ENCODE results near the gene TNRC18.
"Not testable (repeated sequence)": the region's sequence is repeated elsewhere in the genome, so short reads cannot be mapped to it uniquely, and the experiment has no call there.

TNRC18 gene

DNA sequence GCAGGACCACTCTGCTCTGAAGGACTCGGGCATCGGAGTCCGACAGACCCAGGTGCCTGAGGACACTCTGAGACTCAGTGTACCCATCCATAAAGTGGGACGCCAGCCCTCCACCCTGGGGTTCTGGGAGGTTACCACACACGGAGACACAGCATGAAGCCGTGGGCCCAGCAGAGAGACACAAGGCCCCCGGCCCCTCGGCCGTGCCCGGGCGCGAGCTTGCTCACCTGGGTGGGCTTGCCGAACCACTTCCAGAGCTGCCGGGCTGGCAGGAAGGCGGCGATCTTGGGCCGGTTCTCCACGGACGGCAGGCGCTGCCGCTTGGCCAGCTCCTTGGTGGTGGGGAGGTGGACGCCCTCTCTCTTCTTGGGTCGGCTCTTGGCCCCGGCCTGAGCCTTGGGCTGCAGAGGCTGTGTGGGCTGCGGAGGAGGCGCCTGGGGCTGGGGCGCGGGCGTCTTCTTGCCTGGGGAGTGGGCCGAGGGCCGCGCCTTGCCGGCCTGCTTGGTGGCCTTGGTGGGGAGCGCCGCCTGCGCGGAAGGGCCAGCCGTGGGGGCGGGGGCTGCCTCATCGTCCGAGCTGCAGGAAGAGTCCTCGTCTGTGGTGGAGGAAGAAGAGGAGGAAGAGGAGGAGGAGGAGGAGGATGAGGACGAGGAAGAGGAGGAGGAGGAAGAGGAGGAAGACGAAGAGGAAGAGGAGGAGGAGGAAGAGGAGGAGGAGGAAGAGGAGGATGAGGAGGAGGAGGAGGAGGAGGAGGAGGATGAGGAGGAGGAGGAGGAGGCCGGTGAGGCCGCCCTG lies 111.2 kb downstream of the TNRC18 start:
- DNase-seq = not testable (repeated sequence)

DNA sequence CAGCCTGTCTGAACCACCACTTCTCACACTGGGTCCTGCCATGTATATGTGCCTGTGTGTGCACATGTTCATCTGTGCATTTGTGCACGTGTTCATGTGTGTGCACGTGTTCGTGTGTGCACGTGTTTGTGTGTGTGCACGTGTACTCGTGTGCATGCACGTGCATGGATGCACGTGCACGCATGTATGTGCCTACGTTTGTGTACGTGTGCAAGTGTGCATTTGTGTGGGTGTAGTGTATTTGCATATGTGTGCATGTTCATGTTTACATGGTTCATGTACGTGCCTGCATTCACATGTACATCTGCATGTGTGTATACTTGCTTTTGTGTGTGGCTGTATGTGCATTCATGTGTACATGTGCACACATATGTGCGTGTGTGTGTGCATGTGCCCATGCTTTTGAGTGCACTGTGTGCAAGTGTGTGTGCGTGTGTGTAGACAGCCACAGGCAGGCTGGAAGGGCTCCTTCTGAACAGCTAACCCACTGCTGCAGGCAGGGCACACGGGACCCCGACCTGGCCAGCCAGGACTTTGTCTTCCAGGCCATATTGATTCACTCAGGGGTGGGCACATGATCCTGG lies 112.7 kb downstream of the TNRC18 start:
- no peak for DNase-seq

DNA sequence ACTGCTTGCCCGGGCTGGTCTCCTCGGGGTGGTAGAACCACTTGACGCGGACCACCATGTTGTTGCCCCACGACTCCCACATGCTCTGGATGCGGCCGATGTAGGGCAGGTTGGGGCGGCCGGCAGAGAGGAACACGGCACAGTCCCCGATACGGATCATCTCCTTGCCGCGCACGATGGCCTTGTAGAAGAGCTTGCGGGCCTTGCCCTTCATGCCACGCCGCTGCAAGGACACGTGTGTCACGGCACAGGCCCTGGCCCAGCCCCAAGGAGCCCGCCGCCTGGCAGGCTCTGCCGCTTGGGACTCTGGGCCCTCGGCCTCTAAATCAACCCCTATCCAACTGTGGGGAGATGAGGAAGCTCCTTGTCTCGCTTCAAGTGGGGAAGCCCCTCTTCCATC lies 114.5 kb downstream of the TNRC18 start:
- no peak for DNase-seq

GRCh38 chr7:5307221-5308142 lies 116.2 kb downstream of the TNRC18 start:
- DNase-seq = not testable (repeated sequence)

- DNase-seq = not testable (repeated sequence)
Observed at GRCh38 chr7:5305050-5305449, 118.6 kb downstream of the TNRC18 start.

DNA sequence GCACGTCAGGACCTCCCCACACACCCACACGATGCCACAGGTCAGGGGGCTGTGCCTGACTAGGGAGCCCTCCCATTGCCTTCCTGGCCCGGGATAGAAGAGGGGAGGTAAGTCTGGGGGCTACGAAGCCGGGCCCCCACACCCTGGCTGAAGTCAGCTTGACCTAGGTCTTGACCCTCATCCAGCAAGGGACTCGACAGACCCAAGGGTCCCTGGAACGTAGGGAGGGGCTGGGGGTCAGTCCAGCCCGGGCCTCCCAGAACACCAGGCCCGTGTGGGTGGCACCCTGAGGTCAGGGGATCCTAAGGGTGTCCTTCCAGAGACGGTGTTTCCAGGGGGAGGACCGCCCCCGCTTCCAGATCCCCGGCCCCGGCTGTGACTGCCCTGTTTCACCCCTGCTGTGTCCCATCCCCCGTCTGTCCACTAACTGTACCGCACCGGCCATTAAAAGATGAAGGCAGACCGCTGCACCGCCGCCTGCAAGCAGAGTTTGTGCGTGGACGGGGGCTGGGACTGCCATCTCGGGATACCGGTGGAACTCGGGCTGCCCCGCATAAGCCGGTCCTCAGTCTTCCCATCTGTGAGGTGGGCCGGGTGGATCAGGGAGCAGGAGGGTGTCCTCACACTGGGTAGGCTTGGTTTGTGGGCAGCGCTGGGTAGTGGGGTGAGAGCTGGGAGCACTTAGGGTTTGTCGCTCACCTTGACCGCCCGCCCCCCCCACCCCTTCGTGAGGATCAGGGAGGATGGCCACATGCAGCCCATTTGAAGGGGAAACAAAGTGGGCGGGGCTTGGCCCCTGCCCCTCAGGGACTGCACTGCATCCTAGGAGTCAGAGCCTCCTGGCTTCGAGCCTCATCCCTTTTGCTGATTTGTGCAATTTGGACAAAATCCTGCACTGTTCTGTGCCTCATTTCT lies 119.8 kb downstream of the TNRC18 start:
- no peak for DNase-seq

DNA sequence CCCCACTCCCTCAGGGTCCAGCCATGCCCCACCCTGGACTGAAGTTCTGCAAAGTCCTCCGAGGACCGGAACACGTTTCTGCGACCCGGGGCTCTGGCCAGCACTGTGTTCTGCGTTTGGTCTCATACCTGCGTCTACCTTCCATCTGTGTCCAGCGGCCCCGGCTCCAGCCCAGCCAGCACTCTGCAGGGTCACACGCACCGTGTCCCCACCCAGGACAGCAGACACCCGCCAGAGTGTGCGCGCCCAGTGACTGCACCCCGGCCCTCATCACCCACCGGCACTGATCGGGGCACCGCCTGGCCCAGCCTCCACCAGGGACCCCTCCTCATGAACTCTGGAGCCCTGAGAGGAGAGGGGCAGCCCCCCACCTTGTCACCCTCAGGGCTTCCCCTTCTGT lies 120.6 kb downstream of the TNRC18 start:
- DNase-seq = no peak

DNA sequence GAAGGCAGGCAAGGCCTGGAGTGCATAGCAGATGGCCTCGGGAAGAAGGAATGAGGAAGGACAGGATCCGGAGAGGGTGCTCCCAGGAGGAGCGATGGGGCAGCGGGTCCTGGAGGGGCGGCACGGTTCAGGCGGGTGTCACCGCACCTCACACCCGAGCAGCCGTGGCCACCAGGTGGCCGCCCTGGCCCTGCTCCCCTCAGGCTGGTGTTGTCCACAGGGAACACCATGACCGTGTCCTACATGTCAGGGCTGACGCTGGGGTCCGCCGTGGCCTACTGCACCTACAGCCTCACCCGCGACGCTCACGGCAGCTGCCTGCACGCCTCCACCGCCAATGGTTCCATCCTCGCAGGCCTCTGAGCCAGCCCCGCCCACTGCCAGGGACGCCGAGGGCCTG lies 121.1 kb downstream of the TNRC18 start:
- no peak for DNase-seq

- DNase-seq = no peak
Observed at GRCh38 chr7:5300366-5300765, 123.3 kb downstream of the TNRC18 start.

- peak; percentile 73 for DNase-seq
Observed at GRCh38 chr7:5296611-5297226, 126.9 kb downstream of the TNRC18 start.

DNA sequence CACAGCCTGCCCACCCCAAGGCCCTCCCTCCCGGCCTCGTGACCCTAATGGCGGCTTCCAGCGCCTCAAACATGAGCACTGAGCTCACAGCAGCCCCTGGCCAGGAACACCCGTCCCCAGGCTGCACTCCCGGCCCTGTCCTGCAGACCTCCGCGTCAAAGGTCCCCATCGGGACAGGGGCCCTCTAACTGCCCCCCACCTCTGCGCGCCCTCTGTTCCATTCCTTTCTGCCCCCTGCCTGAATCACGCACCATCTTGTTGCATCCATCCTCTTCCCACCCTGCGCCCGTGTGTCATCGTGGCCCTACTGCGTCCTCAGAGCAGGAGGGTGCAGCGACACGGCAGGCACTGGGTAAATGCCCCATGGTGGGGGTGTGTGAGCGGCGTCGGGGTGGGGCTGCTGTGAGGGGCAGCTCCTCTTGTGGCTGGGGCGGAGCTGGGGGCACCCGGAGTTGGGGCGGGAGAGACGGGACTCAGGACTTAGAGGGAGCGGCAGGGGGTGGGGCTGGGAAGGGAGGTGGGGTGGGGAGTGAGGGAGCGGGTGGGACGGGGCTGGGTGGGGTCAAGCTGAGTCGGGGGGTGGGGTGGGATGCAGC lies 127.5 kb downstream of the TNRC18 start:
- DNase-seq = peak; percentile 9

DNA sequence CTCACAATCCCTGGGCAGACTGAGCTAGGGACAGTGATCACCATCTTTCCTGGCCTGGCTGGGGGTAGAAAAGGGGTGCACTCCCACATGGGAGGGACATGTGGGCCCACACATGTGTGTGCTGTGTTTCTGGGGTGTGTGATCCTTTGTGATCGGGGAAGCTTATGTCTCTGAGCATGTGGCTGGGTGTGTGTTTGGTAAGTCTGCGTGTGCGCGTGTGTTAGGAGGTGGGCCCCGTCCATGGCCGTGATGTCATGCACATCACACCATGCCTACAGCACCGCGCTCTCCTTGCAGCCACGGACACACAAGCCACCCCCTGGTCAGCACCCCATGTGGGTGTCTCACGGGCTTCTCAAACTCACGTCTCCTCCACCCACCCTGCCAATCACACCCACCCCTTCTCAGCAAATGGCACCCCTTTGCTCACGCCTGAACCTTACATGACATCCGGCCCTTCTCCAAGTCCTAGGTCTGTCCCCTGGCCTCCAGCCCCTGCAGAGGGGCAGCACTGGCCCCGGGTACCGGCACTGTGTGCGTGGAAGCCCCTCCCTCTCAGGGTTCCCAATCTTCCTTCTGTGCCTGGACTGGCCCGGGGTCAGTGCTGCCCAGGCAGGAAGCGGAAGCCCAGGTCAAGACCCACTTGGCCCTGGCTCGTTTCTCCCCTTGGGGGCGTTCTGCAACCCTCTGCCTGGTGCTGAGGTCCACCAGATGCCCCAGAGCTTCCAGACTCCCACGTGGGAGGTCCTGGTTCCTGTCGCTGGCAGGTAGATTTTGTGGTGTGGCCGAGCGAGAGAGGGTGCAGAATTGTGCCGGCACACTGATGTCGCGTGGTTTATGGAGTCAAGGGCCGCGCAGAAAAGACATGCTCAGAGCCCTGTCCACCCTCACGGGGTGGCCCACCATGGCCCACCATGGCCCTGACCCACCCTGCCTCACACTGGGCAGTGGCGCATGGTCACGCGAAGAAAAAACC lies 128.3 kb downstream of the TNRC18 start:
- no peak for DNase-seq

- DNase-seq = no peak
Observed at GRCh38 chr7:5294169-5294987, 129.3 kb downstream of the TNRC18 start.

GRCh38 chr7:5291711-5292335 lies 131.8 kb downstream of the TNRC18 start:
- DNase-seq = not testable (repeated sequence)

DNA sequence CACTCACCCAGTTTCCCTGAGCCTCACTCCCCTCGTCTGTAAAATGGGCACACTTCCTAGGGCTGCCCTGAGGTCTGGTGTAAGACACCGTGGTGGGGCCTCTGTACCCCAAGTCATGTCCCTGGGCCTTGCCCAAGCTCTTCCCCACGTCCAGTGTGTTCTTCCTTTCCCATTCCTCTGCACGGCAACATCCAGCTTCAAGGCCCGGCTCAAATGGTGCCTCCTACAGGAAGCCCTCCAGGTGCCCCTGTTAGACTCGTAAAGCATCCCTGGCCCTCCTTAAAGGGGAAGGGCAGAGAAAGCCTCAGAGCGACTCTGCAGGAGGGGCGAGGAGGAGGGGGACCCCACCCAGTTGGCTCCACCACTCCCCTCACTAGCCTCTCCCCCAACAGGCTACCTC lies 132.3 kb downstream of the TNRC18 start:
- no peak for DNase-seq

DNA sequence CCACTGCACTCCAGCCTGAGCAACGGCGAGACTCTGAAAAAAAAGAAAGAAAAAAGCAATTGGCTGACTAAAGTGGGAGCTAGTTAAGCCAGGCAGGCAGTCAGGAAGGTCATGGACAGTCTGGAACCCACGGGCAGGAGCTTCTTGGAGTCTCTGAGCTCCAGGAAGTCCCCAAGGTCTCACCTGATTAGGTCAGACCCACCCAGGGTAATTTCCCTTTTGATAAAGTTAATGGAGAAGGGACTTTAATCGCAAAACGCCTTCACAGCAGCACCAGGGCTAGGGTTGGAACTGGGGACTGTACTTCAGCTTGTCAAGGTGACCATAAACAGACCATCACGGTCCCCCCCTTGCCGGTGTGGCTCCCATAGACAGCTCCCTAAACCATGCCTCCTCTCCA lies 134.3 kb downstream of the TNRC18 start:
- DNase-seq = no peak

DNA sequence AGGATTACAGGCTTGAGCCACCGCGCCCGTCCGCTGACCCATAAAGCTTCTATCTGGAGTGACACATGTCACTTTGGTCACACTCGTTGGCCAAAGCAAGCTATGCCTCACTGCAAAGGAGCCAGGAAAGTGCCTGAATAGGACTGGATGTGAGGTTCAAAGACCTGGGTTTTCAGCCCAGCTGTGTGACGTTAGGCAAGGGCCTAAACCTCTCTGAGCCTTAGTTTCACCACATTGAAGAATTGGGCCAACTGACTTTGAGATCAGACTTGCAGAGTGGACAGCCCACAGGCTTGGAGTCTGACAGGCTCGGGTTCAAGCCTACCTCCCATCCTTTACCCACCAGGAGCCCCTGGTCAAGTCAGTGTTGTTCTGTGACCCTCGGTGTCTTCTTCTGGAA lies 135.1 kb downstream of the TNRC18 start:
- DNase-seq = not testable (repeated sequence)

- DNase-seq = no peak
Observed at GRCh38 chr7:5287802-5288201, 135.8 kb downstream of the TNRC18 start.

DNA sequence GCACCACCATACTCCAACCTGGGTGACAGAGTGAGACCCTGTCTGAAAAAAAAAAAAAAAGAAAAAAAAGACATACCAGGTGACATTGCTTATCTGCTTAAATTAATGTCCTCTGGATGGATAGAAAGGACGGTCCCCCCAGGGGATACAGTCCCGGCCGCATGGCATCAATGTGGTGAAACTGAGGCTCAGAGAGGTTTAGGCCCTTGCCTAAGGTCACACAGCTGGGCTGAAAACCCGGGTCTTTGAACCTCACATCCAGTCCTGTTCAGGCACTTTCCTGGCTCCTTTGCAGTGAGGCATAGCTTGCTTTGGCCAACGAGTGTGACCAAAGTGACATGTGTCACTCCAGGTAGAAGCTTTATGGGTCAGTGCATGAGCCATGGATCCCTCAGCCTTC lies 136.3 kb downstream of the TNRC18 start:
- DNase-seq = not testable (repeated sequence)
